HG03432 (cell line): ENCODE measurements around the gene LTBP4.

Experiments
- ATAC-seq: cut with Tn5 transposase; IDR thresholded peaks from one replicate; pipeline ENCODE4 v1.9.1; 2021; ENCODE audit warnings: mild to moderate bottlenecking, moderate library complexity; ENCODE audit not compliant: unreplicated experiment

The LTBP4 gene

GRCh38 chr19:40596608-40597328 lies 4.4 kb upstream of the LTBP4 start:
- no peak for ATAC-seq

DNA sequence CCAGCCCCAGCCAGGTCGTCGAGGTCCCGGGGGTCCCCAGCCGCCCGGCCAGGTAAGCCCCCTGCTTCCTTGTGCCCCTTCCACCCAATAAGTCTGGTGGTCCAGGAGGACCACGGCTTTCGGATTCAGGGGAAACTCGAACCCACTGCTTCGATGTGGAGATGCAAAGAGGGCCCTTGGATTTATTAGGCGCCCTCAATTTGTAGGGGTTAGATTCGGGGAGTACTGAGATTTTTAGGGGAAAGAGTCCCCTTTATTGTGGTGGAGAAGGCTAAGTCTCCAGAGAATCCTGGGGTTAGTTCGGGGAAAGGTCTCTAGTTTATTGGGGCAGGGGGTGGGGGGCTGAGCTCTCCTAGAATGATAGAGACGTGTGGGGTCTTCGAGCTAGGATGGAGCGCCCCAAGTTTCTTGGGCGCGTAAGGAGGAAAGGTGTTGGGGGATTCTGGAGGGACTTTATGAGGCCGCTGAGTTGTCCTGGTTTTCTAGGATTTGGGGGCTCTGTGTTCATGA lies 3.8 kb upstream of the LTBP4 start:
- ATAC-seq, result no peak

DNA sequence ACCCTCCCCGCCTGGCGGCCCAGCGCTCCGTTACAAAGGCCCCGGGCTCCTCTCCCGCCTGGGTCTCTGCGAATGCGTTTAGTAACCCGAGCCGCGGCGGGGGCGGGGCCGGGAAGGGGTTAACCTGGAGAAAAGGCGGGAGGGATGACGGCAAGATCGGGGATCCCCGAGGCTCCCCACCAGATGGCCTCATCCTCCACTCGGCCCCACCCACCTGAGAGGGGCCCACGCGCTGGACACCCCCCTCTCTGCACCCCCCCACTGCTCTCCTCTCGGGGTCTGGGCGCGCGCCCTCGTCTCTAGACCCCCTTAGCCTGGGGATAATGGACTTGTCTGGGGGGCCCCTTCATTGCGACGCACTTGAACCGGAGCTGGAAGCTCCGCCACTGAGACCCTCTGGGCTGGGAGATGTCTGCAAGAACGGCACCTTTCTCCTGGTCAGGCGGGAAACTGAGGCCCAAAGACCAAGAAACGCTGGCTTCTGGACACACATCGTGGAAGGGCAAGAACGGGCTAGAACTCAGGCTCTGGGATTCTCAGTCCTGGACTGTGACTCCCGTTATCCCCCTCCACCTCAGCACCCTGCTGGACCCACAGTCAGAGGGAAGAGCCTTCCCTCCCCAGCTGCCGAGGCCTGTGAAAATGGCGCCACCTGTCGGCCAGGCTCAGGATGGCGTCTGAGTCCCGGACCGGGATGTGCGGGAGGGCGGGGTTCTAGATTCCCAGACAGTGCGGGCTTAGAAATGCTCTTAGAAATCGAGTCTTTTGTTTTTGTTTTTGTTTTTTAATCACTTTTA lies 2.9 kb upstream of the LTBP4 start:
- ATAC-seq, result peak; percentile 39

GRCh38 chr19:40598918-40599307 lies 2.3 kb upstream of the LTBP4 start:
- ATAC-seq, result no peak

GRCh38 chr19:40599331-40599901 lies 1.8 kb upstream of the LTBP4 start:
- ATAC-seq, result no peak

DNA sequence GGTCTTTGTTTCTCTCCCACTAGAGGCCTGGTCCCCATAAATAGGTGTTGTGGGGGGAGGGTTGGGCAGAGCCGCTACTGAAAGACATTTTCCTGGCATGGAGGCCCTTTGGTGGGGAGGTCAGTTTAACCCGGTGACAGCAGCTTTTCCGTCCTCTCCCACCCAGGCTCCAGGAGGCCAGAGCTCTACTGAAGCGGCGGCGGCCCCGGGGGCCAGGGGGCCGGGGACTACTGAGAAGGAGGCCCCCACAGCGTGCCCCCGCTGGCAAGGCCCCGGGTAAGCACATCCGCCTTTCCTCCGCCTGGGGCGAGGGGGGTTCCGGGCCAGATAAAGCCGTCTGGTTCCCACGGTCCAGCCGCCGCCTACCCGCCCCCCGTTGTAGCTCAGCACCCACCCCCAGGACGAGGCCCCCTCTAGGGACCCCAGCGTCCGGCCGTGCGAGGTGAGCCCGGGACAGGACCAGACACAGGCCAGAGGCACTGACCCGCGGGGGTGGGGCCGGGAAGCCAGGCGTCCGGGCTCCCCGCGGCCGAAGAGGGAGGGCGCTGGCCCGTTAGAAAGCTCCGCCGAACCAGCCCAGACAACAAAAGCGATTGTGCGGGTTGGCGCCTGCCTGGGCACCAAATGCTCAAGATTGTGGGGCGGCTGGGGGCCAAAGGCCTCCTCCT lies 1.1 kb upstream of the LTBP4 start:
- ATAC-seq, result no peak

DNA sequence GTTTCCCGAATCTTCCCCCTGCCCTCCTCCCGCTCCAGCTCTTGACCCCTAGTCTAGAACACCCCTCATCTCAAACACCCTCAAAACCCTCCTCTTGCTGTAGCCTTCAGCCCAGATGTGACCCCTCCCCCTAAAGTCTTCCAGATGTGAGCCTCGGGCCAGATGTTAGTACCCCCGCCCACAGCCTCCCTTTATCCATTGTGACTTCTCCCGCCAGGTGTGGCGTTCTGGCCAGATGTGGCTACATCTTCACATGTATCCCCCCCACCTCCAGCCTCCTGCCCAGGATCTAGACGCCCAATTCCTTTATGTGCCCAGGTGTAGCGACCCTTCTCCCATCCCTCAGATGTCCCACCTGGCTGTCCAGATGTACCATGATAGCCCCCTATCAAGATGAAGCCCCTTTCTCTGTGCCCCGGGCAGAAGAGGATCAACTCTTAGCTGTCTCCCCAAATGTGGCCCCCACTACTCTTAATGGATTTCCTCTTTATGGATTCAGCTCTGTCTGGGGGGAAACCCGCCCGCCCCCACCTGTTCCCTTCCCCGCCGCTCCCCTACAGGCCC lies 517 bp upstream of the LTBP4 start:
- ATAC-seq, result no peak

DNA sequence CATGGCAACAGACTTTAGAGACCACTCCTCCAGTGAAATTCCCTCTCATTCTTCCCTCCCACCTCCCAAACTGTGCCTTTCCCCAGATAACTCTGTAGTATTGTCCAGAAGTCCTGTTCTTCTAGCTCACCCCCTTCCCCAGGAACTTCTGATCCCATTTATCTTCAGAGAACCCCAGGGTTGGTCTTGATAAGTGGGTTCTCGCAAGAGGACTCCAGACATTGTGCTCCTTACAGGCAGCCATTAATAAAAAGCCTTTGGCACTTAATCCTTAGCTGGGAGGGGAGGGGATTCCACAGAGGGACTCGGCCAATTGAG lies 1.9 kb downstream of the LTBP4 start:
- no peak for ATAC-seq

- ATAC-seq, result peak; percentile 65
Observed at GRCh38 chr19:40603389-40604170, 2.4 kb downstream of the LTBP4 start.

GRCh38 chr19:40604171-40604646 lies 3.0 kb downstream of the LTBP4 start:
- no peak for ATAC-seq

GRCh38 chr19:40604647-40605215 lies 3.6 kb downstream of the LTBP4 start:
- ATAC-seq, result no peak

- no peak for ATAC-seq
Observed at GRCh38 chr19:40605216-40605971, 4.2 kb downstream of the LTBP4 start.

DNA sequence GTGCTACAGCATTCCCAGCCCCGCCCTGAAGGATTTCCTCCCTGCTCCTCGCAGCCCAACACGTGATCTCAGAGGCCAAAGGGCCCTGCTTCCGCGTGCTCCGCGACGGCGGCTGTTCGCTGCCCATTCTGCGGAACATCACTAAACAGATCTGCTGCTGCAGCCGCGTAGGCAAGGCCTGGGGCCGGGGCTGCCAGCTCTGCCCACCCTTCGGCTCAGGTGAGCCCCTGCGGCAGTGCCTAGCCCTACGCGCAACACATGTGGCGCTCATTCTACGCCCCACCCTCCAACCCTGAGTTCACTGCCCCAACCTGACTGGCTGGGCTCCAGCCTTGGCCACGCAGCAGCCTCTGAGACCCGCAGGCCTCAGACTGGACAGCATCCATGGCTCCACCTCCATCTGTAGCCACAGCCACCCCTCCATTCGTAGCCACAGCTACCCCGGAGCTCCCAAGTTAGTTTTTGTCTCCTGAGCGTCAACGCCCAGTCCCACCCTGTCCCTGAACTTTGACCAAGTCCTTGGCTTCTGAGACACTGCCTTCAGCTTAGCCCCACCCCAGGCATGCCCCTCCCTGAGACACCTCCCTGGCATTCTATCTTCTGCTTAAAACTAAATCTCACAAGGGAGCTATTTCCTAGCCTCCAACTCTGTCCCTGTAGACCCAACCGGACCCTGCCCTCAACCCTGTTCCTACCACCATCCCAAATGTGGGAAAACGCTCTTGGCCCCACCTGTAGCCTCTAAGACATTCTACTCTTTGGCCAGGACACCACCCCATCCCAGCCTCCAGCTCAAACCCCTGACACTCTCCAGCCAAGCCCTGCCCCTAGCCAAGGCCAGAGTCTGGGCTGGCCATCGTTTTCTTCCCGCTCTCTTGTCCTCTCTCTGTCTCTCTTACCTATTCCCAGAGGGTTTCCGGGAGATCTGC lies 6.4 kb downstream of the LTBP4 start:
- ATAC-seq, result no peak

GRCh38 chr19:40608240-40608621 lies 7.1 kb downstream of the LTBP4 start:
- no peak for ATAC-seq

DNA sequence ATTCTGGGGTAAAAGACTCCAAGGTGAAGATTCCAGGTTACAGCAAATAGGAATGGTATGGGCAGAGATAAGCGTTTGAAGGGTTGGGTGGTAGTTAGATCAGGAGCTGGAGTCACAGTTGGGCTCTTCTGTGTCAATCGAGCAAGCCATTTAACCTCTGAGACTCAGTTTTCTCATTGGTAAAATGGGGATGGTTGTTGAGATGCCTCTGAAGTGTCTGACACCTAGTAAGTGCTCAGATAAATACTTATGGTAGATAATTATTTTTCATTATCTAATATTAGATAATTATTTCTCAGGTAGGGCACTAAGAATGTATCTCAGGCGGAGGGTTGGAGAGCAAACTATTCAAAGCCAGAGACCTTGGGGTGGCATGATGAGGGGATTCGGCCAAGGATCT lies 7.8 kb downstream of the LTBP4 start:
- no peak for ATAC-seq

DNA sequence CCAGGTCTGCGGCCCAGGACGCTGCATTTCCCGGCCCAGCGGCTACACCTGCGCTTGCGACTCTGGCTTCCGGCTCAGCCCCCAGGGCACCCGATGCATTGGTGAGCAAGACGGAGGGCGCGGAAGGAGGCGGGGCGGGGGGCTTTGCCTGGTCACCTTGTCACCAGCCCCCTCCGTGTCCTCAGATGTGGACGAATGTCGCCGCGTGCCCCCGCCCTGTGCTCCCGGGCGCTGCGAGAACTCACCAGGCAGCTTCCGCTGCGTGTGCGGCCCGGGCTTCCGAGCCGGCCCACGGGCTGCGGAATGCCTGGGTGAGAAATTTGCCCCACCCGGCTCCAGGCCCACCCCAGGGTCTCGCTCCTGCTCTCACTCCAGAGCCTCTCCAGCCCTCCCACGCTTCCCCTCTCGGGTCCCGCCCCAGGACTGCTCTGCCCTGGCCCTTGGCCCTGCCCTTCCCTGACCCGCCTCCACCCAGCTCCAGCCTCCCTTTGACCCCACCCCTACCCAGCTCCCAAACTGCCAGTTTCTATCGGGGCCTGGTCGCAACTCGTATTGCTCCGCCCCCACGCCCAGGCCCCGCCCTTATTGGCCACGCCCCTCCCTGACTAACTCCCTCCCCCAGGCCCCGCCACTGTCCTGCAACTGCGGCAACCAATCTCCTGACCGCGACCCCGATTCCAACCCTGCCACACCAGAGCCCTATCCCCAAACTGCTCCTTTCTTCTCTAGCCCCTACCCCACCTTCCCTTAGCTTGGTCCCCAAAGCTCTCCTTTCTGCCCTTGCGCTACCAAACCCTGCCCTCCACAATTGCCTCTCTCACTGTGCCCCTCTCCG lies 8.6 kb downstream of the LTBP4 start:
- peak; percentile 52 for ATAC-seq

DNA sequence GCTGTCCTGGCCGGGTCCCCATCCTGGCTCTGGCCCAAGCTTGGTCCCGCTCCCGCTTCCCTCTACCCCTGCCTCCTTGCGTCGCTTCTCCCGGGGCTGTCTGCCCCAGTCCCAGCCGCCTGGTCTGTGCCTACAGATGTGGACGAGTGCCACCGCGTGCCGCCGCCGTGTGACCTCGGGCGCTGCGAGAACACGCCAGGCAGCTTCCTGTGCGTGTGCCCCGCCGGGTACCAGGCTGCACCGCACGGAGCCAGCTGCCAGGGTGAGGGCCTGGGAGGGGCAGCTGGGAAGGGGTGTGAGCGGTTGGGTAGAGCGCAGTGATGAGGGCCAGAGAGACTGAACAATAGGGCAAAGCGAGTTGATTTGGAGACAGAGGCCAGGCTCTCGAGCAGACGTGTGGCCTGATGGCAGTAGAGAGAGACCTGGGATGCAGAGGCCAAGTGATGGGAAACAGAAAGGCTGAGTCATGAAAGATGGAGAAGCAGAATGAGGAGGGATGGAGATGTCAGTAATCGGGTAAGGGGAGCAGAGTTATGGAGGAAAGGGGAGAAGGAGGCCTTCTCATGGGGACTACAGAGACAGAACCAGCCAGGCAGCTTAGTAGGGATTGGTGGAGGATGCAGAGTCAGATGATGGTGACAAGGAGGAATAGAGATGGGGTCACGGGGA lies 9.4 kb downstream of the LTBP4 start:
- ATAC-seq, result no peak
